Measurements from ENCODE around the gene ALKBH2.

DNA sequence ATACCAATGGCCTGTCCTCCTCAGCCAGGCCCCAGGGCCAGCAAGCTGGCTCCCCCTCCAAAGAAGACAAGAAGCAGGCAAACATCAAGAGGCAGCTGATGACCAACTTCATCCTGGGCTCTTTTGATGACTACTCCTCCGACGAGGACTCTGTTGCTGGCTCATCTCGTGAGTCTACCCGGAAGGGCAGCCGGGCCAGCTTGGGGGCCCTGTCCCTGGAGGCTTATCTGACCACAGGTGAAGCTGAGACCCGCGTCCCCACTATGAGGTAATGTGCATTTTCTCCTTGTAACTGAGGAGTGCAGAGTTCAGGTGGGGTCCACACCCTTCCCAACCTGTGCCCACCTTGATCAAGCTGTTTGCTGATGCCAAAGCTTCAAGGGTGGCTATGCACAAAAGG is 46.5 kb upstream of the ALKBH2 start:
- TF ChIP-seq, protein P1, sequence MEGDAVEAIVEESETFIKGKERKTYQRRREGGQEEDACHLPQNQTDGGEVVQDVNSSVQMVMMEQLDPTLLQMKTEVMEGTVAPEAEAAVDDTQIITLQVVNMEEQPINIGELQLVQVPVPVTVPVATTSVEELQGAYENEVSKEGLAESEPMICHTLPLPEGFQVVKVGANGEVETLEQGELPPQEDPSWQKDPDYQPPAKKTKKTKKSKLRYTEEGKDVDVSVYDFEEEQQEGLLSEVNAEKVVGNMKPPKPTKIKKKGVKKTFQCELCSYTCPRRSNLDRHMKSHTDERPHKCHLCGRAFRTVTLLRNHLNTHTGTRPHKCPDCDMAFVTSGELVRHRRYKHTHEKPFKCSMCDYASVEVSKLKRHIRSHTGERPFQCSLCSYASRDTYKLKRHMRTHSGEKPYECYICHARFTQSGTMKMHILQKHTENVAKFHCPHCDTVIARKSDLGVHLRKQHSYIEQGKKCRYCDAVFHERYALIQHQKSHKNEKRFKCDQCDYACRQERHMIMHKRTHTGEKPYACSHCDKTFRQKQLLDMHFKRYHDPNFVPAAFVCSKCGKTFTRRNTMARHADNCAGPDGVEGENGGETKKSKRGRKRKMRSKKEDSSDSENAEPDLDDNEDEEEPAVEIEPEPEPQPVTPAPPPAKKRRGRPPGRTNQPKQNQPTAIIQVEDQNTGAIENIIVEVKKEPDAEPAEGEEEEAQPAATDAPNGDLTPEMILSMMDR (conservative IDR thresholded peaks at IDR 0.05): no peak
- TF ChIP-seq ZFX (IDR thresholded peaks at IDR 0.05): no peak

Data from C4-2B (cell line).